Astrocyte of the spinal cord (primary cell): ENCODE results near the gene PHACTR3.

Experiments used
- DNase-seq: peaks from one replicate; pipeline ENCODE4 v3.0.0; 2011; ENCODE audit warnings: low read depth, low spot score
- H3K4me3 ChIP-seq: 2 replicates; pipeline ENCODE4 v1.5.1; 2011; ENCODE audit warnings: low read depth, mild to moderate bottlenecking, low read length, moderate library complexity
- in situ Hi-C: cut with HindIII; loops from 2 replicates; pipeline ENCODE4 v1.10.0; 2017; ENCODE audit warnings: low sequenced_read_pairs
- TF ChIP-seq, protein P1 (sequence below): IDR thresholded peaks from 2 replicates; pipeline ENCODE4 v1.5.1; 2012; ENCODE audit warnings: low read depth, mild to moderate bottlenecking, low read length, inconsistent platforms

The PHACTR3 gene

DNA sequence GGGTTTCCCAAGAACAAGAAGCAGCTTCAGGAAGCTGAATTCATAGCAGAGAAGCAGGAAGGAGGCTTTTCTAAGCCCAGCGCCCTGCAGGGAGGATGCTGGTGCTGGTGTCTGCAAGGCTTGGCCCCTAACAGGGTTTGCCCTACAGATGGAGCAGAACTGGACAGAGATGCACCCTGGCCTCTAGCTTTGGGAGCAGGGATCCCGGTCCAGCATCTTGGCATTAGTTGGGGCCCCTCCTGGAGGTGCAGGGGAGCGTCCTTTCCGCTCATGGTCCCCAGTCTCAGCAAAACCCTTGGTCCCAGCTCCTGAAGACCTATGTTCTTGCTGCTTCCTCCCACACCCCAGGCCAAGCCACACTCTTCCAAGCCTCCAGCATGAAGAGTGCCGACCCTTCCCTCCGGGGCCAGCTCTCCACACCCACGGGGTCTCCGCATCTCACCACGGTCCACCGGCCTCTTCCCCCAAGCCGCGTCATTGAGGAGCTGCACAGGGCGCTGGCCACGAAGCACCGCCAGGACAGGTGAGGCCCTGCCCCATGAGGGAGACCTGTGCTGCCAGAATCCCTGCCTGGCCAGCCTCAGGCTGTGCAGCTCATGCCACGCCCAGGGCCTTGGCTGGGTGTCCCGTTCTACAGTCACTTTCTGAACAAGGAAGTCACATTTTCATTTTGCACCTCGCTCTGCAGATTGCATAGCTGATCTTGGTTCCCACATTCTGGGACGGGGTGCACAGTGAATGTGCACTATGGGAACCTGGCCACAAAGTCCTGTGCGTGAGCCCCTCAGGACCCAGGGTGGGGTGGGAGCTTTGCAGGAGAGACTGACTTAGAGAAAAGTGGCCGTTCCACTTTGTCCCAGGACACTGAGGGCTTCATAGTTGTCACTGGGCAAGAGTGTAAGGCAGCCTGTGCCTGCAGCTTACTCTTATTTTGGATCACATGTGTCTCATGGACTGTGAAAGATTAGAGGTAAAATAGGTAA lies 168.9 kb downstream of the PHACTR3 start:
- TF ChIP-seq, protein P1, sequence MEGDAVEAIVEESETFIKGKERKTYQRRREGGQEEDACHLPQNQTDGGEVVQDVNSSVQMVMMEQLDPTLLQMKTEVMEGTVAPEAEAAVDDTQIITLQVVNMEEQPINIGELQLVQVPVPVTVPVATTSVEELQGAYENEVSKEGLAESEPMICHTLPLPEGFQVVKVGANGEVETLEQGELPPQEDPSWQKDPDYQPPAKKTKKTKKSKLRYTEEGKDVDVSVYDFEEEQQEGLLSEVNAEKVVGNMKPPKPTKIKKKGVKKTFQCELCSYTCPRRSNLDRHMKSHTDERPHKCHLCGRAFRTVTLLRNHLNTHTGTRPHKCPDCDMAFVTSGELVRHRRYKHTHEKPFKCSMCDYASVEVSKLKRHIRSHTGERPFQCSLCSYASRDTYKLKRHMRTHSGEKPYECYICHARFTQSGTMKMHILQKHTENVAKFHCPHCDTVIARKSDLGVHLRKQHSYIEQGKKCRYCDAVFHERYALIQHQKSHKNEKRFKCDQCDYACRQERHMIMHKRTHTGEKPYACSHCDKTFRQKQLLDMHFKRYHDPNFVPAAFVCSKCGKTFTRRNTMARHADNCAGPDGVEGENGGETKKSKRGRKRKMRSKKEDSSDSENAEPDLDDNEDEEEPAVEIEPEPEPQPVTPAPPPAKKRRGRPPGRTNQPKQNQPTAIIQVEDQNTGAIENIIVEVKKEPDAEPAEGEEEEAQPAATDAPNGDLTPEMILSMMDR: no peak
- in situ Hi-C loops: no loop called here
- H3K4me3 ChIP-seq: no peak overlapping the region
- no peak for DNase-seq

DNA sequence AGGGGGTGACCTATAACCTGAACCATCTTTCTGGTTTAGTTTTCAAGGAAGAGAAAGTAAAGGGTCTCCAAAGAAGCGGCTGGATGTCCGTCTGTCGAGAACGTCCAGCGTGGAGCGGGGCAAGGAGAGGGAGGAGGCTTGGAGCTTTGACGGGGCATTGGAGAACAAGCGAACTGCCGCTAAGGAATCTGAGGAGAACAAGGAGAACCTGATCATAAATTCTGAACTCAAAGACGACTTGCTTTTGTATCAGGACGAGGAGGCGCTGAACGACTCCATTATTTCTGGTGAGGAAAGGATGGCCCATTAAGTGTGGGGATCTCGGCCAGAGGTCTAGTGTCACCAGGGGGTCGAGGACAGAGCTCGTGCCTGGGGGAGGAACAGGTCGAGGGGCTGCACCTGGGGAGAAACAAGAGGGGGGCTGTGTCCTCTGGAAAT lies 169.9 kb downstream of the PHACTR3 start:
- in situ Hi-C loops: no loop called here
- no peak for DNase-seq
- no peak overlapping the region for H3K4me3 ChIP-seq
- TF ChIP-seq, protein P1: no peak

DNA sequence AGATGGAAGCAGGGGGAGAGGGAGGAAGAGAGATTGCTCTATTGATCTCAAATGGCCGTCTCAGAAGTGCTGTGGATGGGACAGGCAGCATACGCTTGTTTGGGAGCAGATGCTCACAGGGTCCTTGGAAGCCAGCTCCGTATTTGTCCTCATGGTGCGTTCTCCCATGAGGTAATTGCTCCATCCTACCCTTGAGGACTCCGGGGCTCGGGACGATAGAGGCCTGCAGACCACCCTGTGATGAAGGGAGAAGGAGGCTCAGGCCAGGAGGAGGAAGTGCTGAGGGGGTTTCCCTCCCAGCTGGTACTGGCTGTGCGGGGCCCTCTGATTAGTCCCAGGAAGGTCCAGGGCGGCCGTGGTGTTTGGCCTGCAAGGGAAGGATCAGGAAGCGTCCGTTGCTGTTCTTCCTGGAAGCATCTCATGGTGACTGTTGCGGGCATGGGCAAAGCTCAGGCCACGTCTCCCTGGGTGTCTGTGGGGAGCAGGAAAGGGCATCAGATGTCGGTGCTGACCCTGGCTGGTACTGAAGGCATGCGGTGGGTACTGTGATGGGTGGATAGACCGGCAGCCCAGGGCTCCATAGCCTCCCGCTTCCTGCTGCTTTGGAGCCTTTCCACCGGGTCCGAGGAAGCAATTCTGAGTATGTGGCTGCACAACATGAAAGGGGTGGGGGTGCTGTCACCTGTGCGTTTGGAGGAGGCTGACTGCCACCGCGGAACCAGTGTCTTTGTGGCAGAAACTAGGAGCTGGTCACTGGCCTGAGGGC lies 170.8 kb downstream of the PHACTR3 start:
- DNase-seq: no peak
- in situ Hi-C loops: no loop called here
- TF ChIP-seq, protein P1: no peak
- H3K4me3 ChIP-seq: no peak overlapping the region

DNA sequence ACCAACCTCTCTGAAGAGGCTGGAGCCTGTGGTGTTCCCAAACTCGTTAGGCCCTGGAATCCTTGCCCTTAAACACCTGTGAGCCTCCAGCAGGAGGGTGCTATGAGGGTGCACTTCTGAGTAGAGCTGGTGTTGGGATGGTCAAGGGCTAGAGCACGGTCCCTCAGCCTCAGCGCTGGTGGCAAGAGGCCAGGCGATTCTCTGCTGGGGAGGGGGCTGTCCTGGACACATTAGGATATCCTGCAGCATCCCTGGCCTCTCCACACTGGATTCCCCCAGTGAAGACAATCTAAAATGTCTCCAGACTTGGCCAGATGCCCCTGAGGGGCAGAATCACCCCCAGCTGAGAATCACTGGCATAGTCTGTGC lies 171.3 kb downstream of the PHACTR3 start:
- H3K4me3 ChIP-seq: no peak overlapping the region
- in situ Hi-C loops: no loop called here
- TF ChIP-seq, protein P1: no peak
- no peak for DNase-seq

DNA sequence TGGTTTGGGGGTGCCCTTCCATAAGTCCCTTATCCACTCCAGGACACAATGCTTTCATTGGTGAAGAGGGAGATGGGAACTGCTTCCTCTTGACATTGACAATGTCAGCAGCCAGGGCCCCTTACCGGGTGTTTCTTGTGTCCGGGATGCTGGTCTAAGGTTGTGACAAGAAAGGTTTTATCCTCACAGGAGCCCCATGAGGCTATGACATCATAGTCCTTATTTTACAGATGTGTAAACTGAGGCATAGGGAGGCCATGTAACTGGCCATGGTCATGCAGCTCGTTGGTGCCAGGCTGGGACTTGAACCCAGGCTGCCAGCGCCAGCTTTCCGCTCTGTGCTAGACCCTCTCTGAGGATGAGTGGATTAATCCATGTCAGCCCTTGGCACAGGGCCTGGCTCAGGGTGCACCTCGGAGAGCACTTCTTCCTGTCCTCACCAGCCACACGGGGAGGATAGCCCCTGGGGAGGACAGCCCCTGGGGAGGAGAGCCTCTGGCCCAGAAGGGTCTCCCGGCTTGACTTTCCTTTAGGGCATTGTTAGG lies 171.8 kb downstream of the PHACTR3 start:
- no peak for DNase-seq
- in situ Hi-C loops: no loop called here
- no peak overlapping the region for H3K4me3 ChIP-seq
- TF ChIP-seq, protein P1: no peak

DNA sequence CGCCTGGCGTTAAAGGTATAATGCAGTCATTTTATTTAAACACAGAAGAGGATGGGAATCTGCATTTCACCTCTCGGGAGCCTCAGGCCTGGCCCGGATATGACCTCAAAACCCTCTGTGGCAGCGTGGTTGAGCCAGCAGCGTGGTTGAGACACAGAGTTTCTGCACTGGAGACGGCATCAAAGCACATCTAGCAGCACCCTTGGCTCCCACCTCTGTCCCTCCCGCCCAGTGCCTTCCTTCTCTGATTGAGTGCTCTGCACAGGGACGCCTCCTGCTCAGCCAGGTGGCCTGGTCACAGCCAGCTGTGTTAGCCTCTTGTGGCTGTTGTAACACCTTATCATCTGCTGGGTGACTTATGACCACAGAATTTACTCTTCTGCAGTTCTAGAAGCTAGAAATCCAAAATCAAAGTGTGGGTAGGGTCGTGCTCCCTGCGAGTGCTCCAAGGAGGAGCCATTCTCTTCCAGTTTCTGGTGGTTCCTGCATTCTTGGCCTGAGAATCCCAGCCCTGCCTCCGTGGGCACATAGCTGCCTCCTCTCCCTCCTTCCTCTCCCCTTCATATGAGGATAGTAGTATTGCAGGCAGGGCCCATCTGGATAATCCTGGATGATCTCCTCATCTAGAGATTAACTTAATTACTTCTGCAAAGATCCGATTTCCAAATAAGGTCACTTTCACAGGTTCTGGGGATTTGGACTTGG lies 172.4 kb downstream of the PHACTR3 start:
- H3K4me3 ChIP-seq: no peak overlapping the region
- no peak for DNase-seq
- TF ChIP-seq, protein P1: no peak
- in situ Hi-C loops: no loop called here
